GM12878 (cell line): ENCODE results near the gene CLDN16. TPM values are rescaled to one million over a fixed set of nuclear protein-coding genes. Genes with fewer than 3 reads are reported as not detected.

Experiments
- ATAC-seq: fragments of 200-7000 bp; cut with Tn5 transposase; 3 replicates; pipeline ENCODE4 v1.9.1; 2020; ENCODE audit warnings: mild to moderate bottlenecking, moderate library complexity
- BruUV-seq: library from RNA; stranded (reverse); fragments of 400-500 nt; replicated peaks from 2 replicates; lab custom pipeline; 2021; lab: Mats Ljungman, UMichigan
- CTCF ChIA-PET: fragments of 300-600 bp; sonication (Branson Sonifier 250); formaldehyde crosslinking; extraction: SDS; loops from one replicate; lab custom pipeline; 2021; ENCODE audit warnings: inconsistent platforms; lab: Yijun Ruan, JAX
- POLR2A ChIA-PET: fragments of 350-600 bp; formaldehyde crosslinking; extraction: SDS; loops from one replicate; lab custom pipeline; 2021; ENCODE audit warnings: inconsistent platforms; lab: Charles Lee
- RAD21 ChIA-PET: fragments of 300-600 bp; sonication (Branson Sonifier 250); formaldehyde crosslinking; loops from one replicate; lab custom pipeline; 2023; ENCODE audit warnings: antibody characterized with exemption; ENCODE audit not compliant: unreplicated experiment; lab: Charles Lee
- SMC1A ChIA-PET: fragments of 300-600 bp; sonication (Branson Sonifier 250); formaldehyde crosslinking; loops from one replicate; lab custom pipeline; 2023; ENCODE audit not compliant: unreplicated experiment, uncharacterized antibody; lab: Charles Lee
- DNase-seq: peaks from one replicate; pipeline ENCODE4 v3.0.0-alpha.2; 2011; ENCODE audit warnings: low read depth, low spot score
- FAIRE-seq: peaks from 3 replicates; lab custom pipeline; 2011; peaks lifted over from hg19 to GRCh38; lab: Jason Lieb, UNC
- H2AFZ ChIP-seq: 2 replicates; pipeline ENCODE4 v1.6.0; 2011; ENCODE audit warnings: low read depth, low read length, control low read depth; ENCODE audit not compliant: control insufficient read depth
- H3K27ac ChIP-seq: 2 replicates; pipeline ENCODE4 v1.5.1; 2011; ENCODE audit warnings: control low read depth; ENCODE audit not compliant: control insufficient read depth, insufficient read depth
- H3K27me3 ChIP-seq, 2 experiments: replicated peaks in 1 of 2; 2 replicates each; pipeline versions ENCODE4 v1.6.0 to v1.6.1; 2011; ENCODE audit warnings: low read length in 1 of 2; ENCODE audit not compliant: control insufficient read depth in 2 of 2, insufficient read depth in 2 of 2
- H3K36me3 ChIP-seq, 2 experiments: 2 replicates each; pipeline ENCODE4 v1.5.1; 2011; ENCODE audit warnings: low read length in 1 of 2; ENCODE audit not compliant: control insufficient read depth in 2 of 2, insufficient read depth in 2 of 2
- H3K4me1 ChIP-seq: 2 replicates; pipeline ENCODE4 v1.6.1; 2011; ENCODE audit warnings: mild to moderate bottlenecking, low read length, moderate library complexity, mixed read lengths; ENCODE audit not compliant: control insufficient read depth, insufficient read depth
- H3K4me2 ChIP-seq: 2 replicates; pipeline ENCODE4 v1.6.0; 2011; ENCODE audit warnings: control low read depth; ENCODE audit not compliant: control insufficient read depth, insufficient read depth
- H3K4me3 ChIP-seq: fragments of 200-600 bp; sonication (generic); 2 replicates; pipeline ENCODE4 v1.5.1; 2016
- H3K79me2 ChIP-seq: 2 replicates; pipeline ENCODE4 v1.6.0; 2011; ENCODE audit warnings: low read length; ENCODE audit not compliant: control insufficient read depth, insufficient read depth
- H3K9ac ChIP-seq: 2 replicates; pipeline ENCODE4 v1.8.0; 2011; ENCODE audit warnings: low read length, control low read depth, mixed read lengths; ENCODE audit not compliant: control insufficient read depth, insufficient read depth
- H3K9me3 ChIP-seq: replicated peaks from 3 replicates; pipeline ENCODE4 v1.5.1; 2011; ENCODE audit warnings: mild to moderate bottlenecking, low read length; ENCODE audit not compliant: control insufficient read depth, insufficient read depth
- H4K20me1 ChIP-seq: 2 replicates; pipeline ENCODE4 v1.6.0; 2011; ENCODE audit not compliant: control insufficient read depth, insufficient read depth
- E2F8 ChIP-seq: fragments of 450-650 bp; IDR thresholded peaks from 2 replicates; pipeline ENCODE4 v1.6.1; 2018; ENCODE audit warnings: mild to moderate bottlenecking, low read depth, moderate library complexity; ENCODE audit not compliant: partially characterized antibody
- EZH2 ChIP-seq: IDR thresholded peaks from 2 replicates; pipeline ENCODE4 v1.6.1; 2012; ENCODE audit warnings: low read depth, mild to moderate bottlenecking, control low read depth, inconsistent platforms, low read length, borderline replicate concordance; ENCODE audit not compliant: control insufficient read depth
- MEF2A ChIP-seq: IDR thresholded peaks from 2 replicates; pipeline ENCODE4 v1.6.1; 2011; ENCODE audit warnings: low read depth, mild to moderate bottlenecking, low read length, moderate library complexity; ENCODE audit not compliant: insufficient read depth
- MEF2B ChIP-seq: fragments of 450-650 bp; IDR thresholded peaks from 2 replicates; pipeline ENCODE4 v1.6.1; 2018; ENCODE audit warnings: mild to moderate bottlenecking, moderate library complexity; ENCODE audit not compliant: partially characterized antibody, poor library complexity, severe bottlenecking
- MXI1 ChIP-seq: fragments of 150-350 bp; IDR thresholded peaks from 2 replicates; pipeline ENCODE4 v1.6.1; 2011; ENCODE audit warnings: low read depth, mild to moderate bottlenecking, inconsistent platforms, low read length, improper control_type of control experiment
- PKNOX1 ChIP-seq: fragments of 450-650 bp; IDR thresholded peaks from 2 replicates; pipeline ENCODE4 v1.6.1; 2016; ENCODE audit warnings: mild to moderate bottlenecking
- RCOR1 ChIP-seq: conservative IDR thresholded peaks from 2 replicates; pipeline ENCODE4 v1.6.1; 2012; ENCODE audit warnings: low read depth, low read length, improper control_type of control experiment
- SRF ChIP-seq, 2 experiments: IDR thresholded peaks; 2 replicates each; pipeline ENCODE4 v1.6.1; 2011; ENCODE audit warnings: low read depth in 2 of 2, low read length in 2 of 2, mild to moderate bottlenecking in 1 of 2, moderate library complexity in 1 of 2
- WRNIP1 ChIP-seq: IDR thresholded peaks from 2 replicates; pipeline ENCODE4 v1.6.1; 2011; ENCODE audit warnings: low read depth, low read length, improper control_type of control experiment, borderline replicate concordance
- ZBTB33 ChIP-seq: fragments of 450-650 bp; IDR thresholded peaks from 2 replicates; pipeline ENCODE4 v1.6.1; 2017; ENCODE audit warnings: mild to moderate bottlenecking
- ZNF592 ChIP-seq: fragments of 450-650 bp; IDR thresholded peaks from 2 replicates; pipeline ENCODE4 v1.6.1; 2017; ENCODE audit warnings: mild to moderate bottlenecking, moderate library complexity
- WGBS: methylation state at CpG from one replicate; pipeline ENCODE4 v1.1.6; 2016; ENCODE audit warnings: low lambda C conversion rate; ENCODE audit not compliant: insufficient replicate concordance, insufficient coverage; ENCODE audit errors: missing lambda C conversion rate; 5-methylcytosine and 5-hydroxymethylcytosine counted together
- in situ Hi-C: fragments of 300-500 bp; cut with MboI; formaldehyde crosslinking; loops from 9 replicates; pipeline ENCODE4 v1.14.3; 2018; ENCODE audit warnings: mixed read lengths
- intact Hi-C: fragments of 100-400 bp; cut with micrococcal nuclease; formaldehyde crosslinking; loops from one replicate; pipeline ENCODE4 v1.14.2; 2022; ENCODE audit not compliant: unreplicated experiment
- polyA plus RNA-seq, 11 experiments: library from polyadenylated mRNA; depleted of rRNA in 4 of 11; unstranded in 6 of 11; stranded (reverse) in 5 of 11; fragments of >200 nt; fragmentation: Nextera tagmentation in 4 of 11; fragmentation: Illumina TruSeq in 1 of 11; extraction: Ambion mirVana in 4 of 11; extraction: Trizol in 1 of 11; gene quantifications; 1 replicate in 1 of 11; 2 replicates in 10 of 11; pipeline versions ENCODE4 v1.2.1 to v1.2.3, GENCODE V29; 2011 to 2016; ENCODE audit warnings: inconsistent platforms in 2 of 11, missing spikeins in 2 of 11, low read depth in 1 of 11
- total RNA-seq, 4 experiments: library from RNA; depleted of rRNA in 3 of 4; stranded (reverse); fragments of >200 nt in 3 of 4; fragmentation: Illumina TruSeq in 1 of 4; extraction: Trizol in 1 of 4; gene quantifications; 2 replicates each; pipeline versions ENCODE4 v1.2.1 to v1.2.3, GENCODE V29; 2013 to 2021

CLDN16 gene
- total and polyA plus RNA-seq, 10 of the 15 experiments (the other 5 are each of a cell fraction or from before 2014, with no cell fraction given), result 3.2 to 26.6 (median 4.0) TPM

- TF ChIP-seq PKNOX1 (no peak), WRNIP1 (no peak)
Measured at GRCh38 chr3:190401963-190402362, 14.0 kb downstream of the CLDN16 start (continued).

- peak; percentile 45 for ATAC-seq
- Histone ChIP-seq H3K9me3 (no peaks in the 10 kb centered on the region), H3K79me2 (no peaks in the 10 kb centered on the region), H3K4me1 (no peaks in the 10 kb centered on the region), H3K27ac (no peak overlapping the region), H3K4me3 (no peak overlapping the region), H2AFZ (no peak overlapping the region), H3K27me3 (no peaks in the 10 kb centered on the region), H3K36me3 (no peaks in the 10 kb centered on the region), H3K4me2 (no peak overlapping the region), H4K20me1 (no peaks in the 10 kb centered on the region), H3K9ac (no peak overlapping the region)
- 53% methylated on average over 8 of the region's 8 CpGs for WGBS
- FAIRE-seq, result no peak
- no TSS peak for BruUV-seq
- POLR2A ChIA-PET, result no interaction called here
- in situ Hi-C loops (no loop called here), intact Hi-C loops (no loop called here)
- no peak for DNase-seq
- SMC1A ChIA-PET, result interaction anchor here (0.6 to 1.3 kb wide), 7 partner anchors 9 to 444 kb away, joined by 3 to 4 read pairs (median 3); no protein-coding TSS in a partner anchor
- CTCF ChIA-PET, result interaction anchor here (0.9 to 3.9 kb wide), 4 partner anchors 9 to 444 kb away, joined by 3 to 17 read pairs (median 6); no protein-coding TSS in a partner anchor
- RAD21 ChIA-PET, result no interaction called here
- TF ChIP-seq MEF2A (no peak), SRF (IDR thresholded peaks at IDR 0.05; ENCODE audit: low read depth in 2 of 2, low read length in 2 of 2) (no peak), E2F8 (no peak), MEF2B (no peak), ZBTB33 (no peak), EZH2 (no peak), MXI1 (no peak), RCOR1 (no peak), ZNF592 (no peak)
Measured at GRCh38 chr3:190404715-190405114, 16.8 kb downstream of the CLDN16 start.
